ENCODE measurements around the gene FCN3. TPM values are rescaled to one million over a fixed set of nuclear protein-coding genes. Genes with fewer than 3 reads are reported as not detected.

FCN3 gene
- total RNA-seq, 1 donor from 2014 or later, result 1,125 TPM

- Histone ChIP-seq H3K36me3 (peaks cover 90% of the 10 kb centered on the region), H3K4me1 (peaks cover 12% of the 10 kb centered on the region), H3K27me3 (ENCODE audit: low read depth) (no peaks in the 10 kb centered on the region), H3K27ac (peak overlapping the region; percentile 49), H3K9me3 (no peaks in the 10 kb centered on the region), H3K4me3 (peak overlapping the region; percentile 35)
- DNase-seq (peak; percentile 57), ATAC-seq (peak; percentile 7 to 8)
- intact Hi-C loops (cut with DNase I), result no loop called here
- no peak for TF ChIP-seq CTCF (IDR thresholded peaks at IDR 0.05)
These were observed 17.9 kb downstream of the FCN3 start for GRCh38 chr1:27356619-27357280.

- Histone ChIP-seq H3K4me3 (no peak overlapping the region), H3K9me3 (no peaks in the 10 kb centered on the region), H3K4me1 (peaks cover 15% of the 10 kb centered on the region), H3K27me3 (ENCODE audit: low read depth) (no peaks in the 10 kb centered on the region), H3K27ac (peak overlapping the region; percentile 6), H3K36me3 (peaks cover 85% of the 10 kb centered on the region)
- no peak for TF ChIP-seq CTCF (IDR thresholded peaks at IDR 0.05)
- no peak for DNase-seq
- no peak for ATAC-seq
- intact Hi-C loops (cut with DNase I), result no loop called here
These were observed 18.4 kb downstream of the FCN3 start for GRCh38 chr1:27356277-27356618.

- peaks cover 80% of the 10 kb centered on the region for H3K36me3 ChIP-seq
- H3K4me3 ChIP-seq, result no peak overlapping the region
- H3K27me3 ChIP-seq (ENCODE audit: low read depth), result no peaks in the 10 kb centered on the region
- no peak for ATAC-seq
- no peak for TF ChIP-seq CTCF (IDR thresholded peaks at IDR 0.05)
- DNase-seq, result no peak
- H3K27ac ChIP-seq, result no peak overlapping the region
- intact Hi-C loops (cut with DNase I), result no loop called here
- H3K4me1 ChIP-seq, result peaks cover 21% of the 10 kb centered on the region
- no peaks in the 10 kb centered on the region for H3K9me3 ChIP-seq
These were observed 18.9 kb downstream of the FCN3 start for GRCh38 chr1:27355683-27356082.

GRCh38 chr1:27353629-27354028 lies 21.0 kb downstream of the FCN3 start:
- no peak for ATAC-seq
- no peak for TF ChIP-seq CTCF (IDR thresholded peaks at IDR 0.05)
- Histone ChIP-seq H3K27me3 (ENCODE audit: low read depth) (no peaks in the 10 kb centered on the region), H3K27ac (no peak overlapping the region), H3K4me1 (peaks cover 39% of the 10 kb centered on the region), H3K36me3 (peaks cover 67% of the 10 kb centered on the region), H3K4me3 (no peak overlapping the region), H3K9me3 (no peaks in the 10 kb centered on the region)
- intact Hi-C loops (cut with DNase I), result no loop called here
- DNase-seq, result no peak

GRCh38 chr1:27353166-27353565 lies 21.5 kb downstream of the FCN3 start:
- Histone ChIP-seq H3K4me3 (no peak overlapping the region), H3K36me3 (peaks cover 62% of the 10 kb centered on the region), H3K27me3 (ENCODE audit: low read depth) (no peaks in the 10 kb centered on the region), H3K27ac (no peak overlapping the region), H3K4me1 (peaks cover 39% of the 10 kb centered on the region), H3K9me3 (no peaks in the 10 kb centered on the region)
- DNase-seq (no peak), ATAC-seq (no peak)
- intact Hi-C loops (cut with DNase I), result no loop called here
- TF ChIP-seq CTCF (IDR thresholded peaks at IDR 0.05), result no peak
